ENCODE measurements around the gene DGKI. TPM values are rescaled to one million over a fixed set of nuclear protein-coding genes. Genes with fewer than 3 reads are reported as not detected.

DGKI gene
- polyA plus RNA-seq, 4 donors = 1.5 to 1.8 (median 1.8) TPM

GRCh38 chr7:137579913-137580640 lies 266.7 kb downstream of the DGKI start:
- no peak for DNase-seq (ENCODE audit: low read depth in 4 of 4, low spot score in 3 of 4)

GRCh38 chr7:137578541-137578940 lies 268.2 kb downstream of the DGKI start:
- DNase-seq (ENCODE audit: low read depth in 4 of 4, low spot score in 3 of 4) = no peak

- DNase-seq (ENCODE audit: low read depth in 4 of 4, low spot score in 3 of 4) = no peak
Observed at GRCh38 chr7:137577184-137577583, 269.6 kb downstream of the DGKI start.

- DNase-seq (ENCODE audit: low read depth in 4 of 4, low spot score in 3 of 4) = no peak
Observed at GRCh38 chr7:137576481-137576880, 270.3 kb downstream of the DGKI start.

- DNase-seq (ENCODE audit: low read depth in 4 of 4, low spot score in 3 of 4) = no peak
Observed at GRCh38 chr7:137574812-137575211, 272.0 kb downstream of the DGKI start.

- DNase-seq (ENCODE audit: low read depth in 4 of 4, low spot score in 3 of 4) = no peak
Observed at GRCh38 chr7:137572056-137572784, 274.6 kb downstream of the DGKI start.

- no peak for DNase-seq (ENCODE audit: low read depth in 4 of 4, low spot score in 3 of 4)
Observed at GRCh38 chr7:137564677-137565076, 282.1 kb downstream of the DGKI start.

GRCh38 chr7:137563981-137564380 lies 282.8 kb downstream of the DGKI start:
- no peak for DNase-seq (ENCODE audit: low read depth in 4 of 4, low spot score in 3 of 4)

- no peak for DNase-seq (ENCODE audit: low read depth in 4 of 4, low spot score in 3 of 4)
Observed at GRCh38 chr7:137547485-137547884, 299.3 kb downstream of the DGKI start.

GRCh38 chr7:137546671-137547070 lies 300.1 kb downstream of the DGKI start:
- no peak for DNase-seq (ENCODE audit: low read depth in 4 of 4, low spot score in 3 of 4)

GRCh38 chr7:137546009-137546408 lies 300.8 kb downstream of the DGKI start:
- DNase-seq (ENCODE audit: low read depth in 4 of 4, low spot score in 3 of 4) = no peak

- no peak for DNase-seq (ENCODE audit: low read depth in 4 of 4, low spot score in 3 of 4)
Observed at GRCh38 chr7:137545059-137545716, 301.6 kb downstream of the DGKI start.

GRCh38 chr7:137544453-137545058 lies 302.2 kb downstream of the DGKI start:
- DNase-seq (ENCODE audit: low read depth in 4 of 4, low spot score in 3 of 4) = no peak

- no peak for DNase-seq (ENCODE audit: low read depth in 4 of 4, low spot score in 3 of 4)
Observed at GRCh38 chr7:137539111-137539715, 307.6 kb downstream of the DGKI start.

GRCh38 chr7:137538361-137538762 lies 308.4 kb downstream of the DGKI start:
- no peak for DNase-seq (ENCODE audit: low read depth in 4 of 4, low spot score in 3 of 4)

GRCh38 chr7:137535579-137535978 lies 311.2 kb downstream of the DGKI start:
- no peak for DNase-seq (ENCODE audit: low read depth in 4 of 4, low spot score in 3 of 4)

- DNase-seq (ENCODE audit: low read depth in 4 of 4, low spot score in 3 of 4) = no peak
Observed at GRCh38 chr7:137531671-137532070, 315.1 kb downstream of the DGKI start.

GRCh38 chr7:137527634-137528033 lies 319.1 kb downstream of the DGKI start:
- DNase-seq (ENCODE audit: low read depth in 4 of 4, low spot score in 3 of 4) = no peak

- DNase-seq (ENCODE audit: low read depth in 4 of 4, low spot score in 3 of 4) = no peak
Observed at GRCh38 chr7:137523171-137523570, 323.6 kb downstream of the DGKI start.

GRCh38 chr7:137521451-137521850 lies 325.3 kb downstream of the DGKI start:
- DNase-seq (ENCODE audit: low read depth in 4 of 4, low spot score in 3 of 4) = no peak

- no peak for DNase-seq (ENCODE audit: low read depth in 4 of 4, low spot score in 3 of 4)
Observed at GRCh38 chr7:137519947-137520346, 326.8 kb downstream of the DGKI start.
